AG04450 (cell line): ENCODE data around the gene ELAPOR1. TPM values are rescaled to one million over a fixed set of nuclear protein-coding genes. Genes with fewer than 3 reads are reported as not detected.

Source experiments
- CTCF ChIA-PET: fragments of 300-600, 350-600 bp; formaldehyde crosslinking; extraction: SDS; loops from one replicate; lab custom pipeline; 2022; ENCODE audit warnings: antibody characterized with exemption, inconsistent platforms; lab: Charles Lee
- POLR2A ChIA-PET: fragments of 350-600 bp; formaldehyde crosslinking; extraction: SDS; loops from one replicate; lab custom pipeline; 2021; ENCODE audit warnings: antibody characterized with exemption, inconsistent platforms; lab: Yijun Ruan, JAX
- DNase-seq: peaks from one replicate; pipeline ENCODE4 v3.0.0-alpha.2; 2011; ENCODE audit warnings: low read depth, low spot score
- H3K27ac ChIP-seq: one replicate; pipeline ENCODE4 v1.5.1; 2012; ENCODE audit warnings: low read depth, low read length, control low read depth
- H3K27me3 ChIP-seq: one replicate; pipeline ENCODE4 v1.6.0; 2012; ENCODE audit warnings: low read length; ENCODE audit not compliant: control insufficient read depth, insufficient read depth
- H3K4me3 ChIP-seq: 2 replicates; pipeline ENCODE4 v1.5.1; 2011; ENCODE audit warnings: mild to moderate bottlenecking, low read depth, low read length, control low read depth
- H3K9me3 ChIP-seq: 2 replicates; pipeline ENCODE4 v1.5.1; 2012; ENCODE audit warnings: low read length; ENCODE audit not compliant: control insufficient read depth, insufficient read depth
- polyA plus RNA-seq: library from polyadenylated mRNA; depleted of rRNA; stranded (reverse); fragments of >200 nt; gene quantifications from 2 replicates; pipeline ENCODE4 v1.2.3, GENCODE V29; 2011
- TF ChIP-seq, protein P1 (sequence below): IDR thresholded peaks from 2 replicates; pipeline ENCODE4 v1.5.1; 2011; ENCODE audit warnings: low read depth, low read length, control low read depth, inconsistent platforms

Gene ELAPOR1
- polyA plus RNA-seq, 1 experiment = 0.88 TPM

GRCh38 chr1:109131800-109132199 is 17.9 kb downstream of the ELAPOR1 start:
- POLR2A ChIA-PET = no interaction called here
- Histone ChIP-seq H3K27ac (no peak overlapping the region), H3K27me3 (no peaks in the 10 kb centered on the region), H3K4me3 (no peak overlapping the region), H3K9me3 (no peaks in the 10 kb centered on the region)
- no peak for DNase-seq
- CTCF ChIA-PET = interaction anchor here (2.1 kb wide), 3 partner anchors 19 to 32 kb away, joined by 6 to 12 read pairs (median 6); a partner anchor contains a TSS
- TF ChIP-seq, protein P1, sequence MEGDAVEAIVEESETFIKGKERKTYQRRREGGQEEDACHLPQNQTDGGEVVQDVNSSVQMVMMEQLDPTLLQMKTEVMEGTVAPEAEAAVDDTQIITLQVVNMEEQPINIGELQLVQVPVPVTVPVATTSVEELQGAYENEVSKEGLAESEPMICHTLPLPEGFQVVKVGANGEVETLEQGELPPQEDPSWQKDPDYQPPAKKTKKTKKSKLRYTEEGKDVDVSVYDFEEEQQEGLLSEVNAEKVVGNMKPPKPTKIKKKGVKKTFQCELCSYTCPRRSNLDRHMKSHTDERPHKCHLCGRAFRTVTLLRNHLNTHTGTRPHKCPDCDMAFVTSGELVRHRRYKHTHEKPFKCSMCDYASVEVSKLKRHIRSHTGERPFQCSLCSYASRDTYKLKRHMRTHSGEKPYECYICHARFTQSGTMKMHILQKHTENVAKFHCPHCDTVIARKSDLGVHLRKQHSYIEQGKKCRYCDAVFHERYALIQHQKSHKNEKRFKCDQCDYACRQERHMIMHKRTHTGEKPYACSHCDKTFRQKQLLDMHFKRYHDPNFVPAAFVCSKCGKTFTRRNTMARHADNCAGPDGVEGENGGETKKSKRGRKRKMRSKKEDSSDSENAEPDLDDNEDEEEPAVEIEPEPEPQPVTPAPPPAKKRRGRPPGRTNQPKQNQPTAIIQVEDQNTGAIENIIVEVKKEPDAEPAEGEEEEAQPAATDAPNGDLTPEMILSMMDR = no peak

DNA sequence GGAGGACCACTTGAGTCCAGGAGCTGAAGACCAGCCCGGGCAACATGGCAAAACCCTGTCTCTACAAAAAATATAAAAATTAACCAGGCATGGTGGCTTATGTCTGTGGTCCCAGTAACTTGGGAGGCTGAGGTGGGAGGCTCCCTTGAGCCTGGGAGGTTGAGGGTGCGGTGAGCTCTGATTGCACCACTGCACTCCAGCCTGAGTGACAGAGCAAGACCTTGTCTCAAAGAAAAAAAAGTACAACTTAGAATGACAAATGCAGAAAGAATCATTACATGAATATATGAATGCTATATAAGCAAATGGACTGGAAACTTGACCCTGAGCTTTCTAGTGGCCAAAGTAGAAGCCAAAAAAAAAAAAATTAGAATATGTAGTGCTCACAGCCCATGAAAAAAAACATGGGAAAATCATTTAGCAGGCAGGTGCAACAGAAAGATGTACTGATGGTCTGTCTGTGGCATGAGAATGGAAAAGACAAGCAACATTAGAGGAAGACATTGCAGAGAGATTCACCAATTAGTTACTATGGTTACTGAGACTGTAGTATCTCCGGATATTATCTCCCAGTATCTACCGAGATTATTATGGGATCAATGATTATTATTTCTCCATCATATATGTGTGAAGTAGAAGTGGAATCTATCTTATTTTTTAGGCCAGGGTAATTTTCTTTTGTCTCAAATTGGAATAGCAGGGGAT is 19.2 kb downstream of the ELAPOR1 start:
- TF ChIP-seq, protein P1 = no peak
- CTCF ChIA-PET = interaction anchor here (1.7 kb wide), 1 partner anchor 21 kb away, joined by 5 read pairs; a partner anchor contains a TSS
- POLR2A ChIA-PET = no interaction called here

DNA sequence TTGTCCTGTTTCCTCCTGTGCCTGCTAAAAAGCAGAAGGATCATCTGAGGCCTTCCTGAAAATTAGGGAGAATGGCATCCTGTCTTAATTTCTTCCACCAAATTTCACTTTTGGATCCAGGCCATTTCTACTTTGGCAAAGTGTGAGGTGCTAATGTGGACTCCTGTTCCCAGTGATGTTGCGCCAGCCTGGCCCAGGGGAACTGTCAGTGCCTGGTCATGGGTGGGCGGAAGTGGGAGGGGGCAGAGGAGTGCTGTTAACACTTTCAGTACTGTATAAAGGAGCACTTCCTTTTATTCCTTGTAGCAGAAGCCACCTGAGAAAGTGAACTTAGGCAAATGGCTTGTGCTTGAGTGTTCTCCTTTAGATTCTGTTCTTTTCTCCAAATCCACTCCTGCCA is 19.9 kb downstream of the ELAPOR1 start:
- no peak overlapping the region for H3K4me3 ChIP-seq
- no peaks in the 10 kb centered on the region for H3K9me3 ChIP-seq
- H3K27ac ChIP-seq = no peak overlapping the region
- no peaks in the 10 kb centered on the region for H3K27me3 ChIP-seq
- TF ChIP-seq, protein P1 = no peak
- POLR2A ChIA-PET = no interaction called here
- DNase-seq = no peak
- CTCF ChIA-PET = interaction anchor here (1.7 kb wide), 1 partner anchor 21 kb away, joined by 5 read pairs; a partner anchor contains a TSS

More for the DNA sequence above, 19.2 kb downstream of the ELAPOR1 start:
- no peak for DNase-seq
- Histone ChIP-seq H3K27me3 (no peaks in the 10 kb centered on the region), H3K27ac (no peak overlapping the region), H3K4me3 (no peak overlapping the region), H3K9me3 (no peaks in the 10 kb centered on the region)

- CTCF ChIA-PET = interaction anchor here (0.6 to 1.7 kb wide), 2 partner anchors 20 to 22 kb away, joined by 3 to 5 read pairs; a partner anchor contains a TSS
- Histone ChIP-seq H3K9me3 (no peaks in the 10 kb centered on the region), H3K27me3 (no peaks in the 10 kb centered on the region), H3K27ac (no peak overlapping the region), H3K4me3 (no peak overlapping the region)
- POLR2A ChIA-PET = no interaction called here
- TF ChIP-seq, protein P1 = no peak
- DNase-seq = no peak
These were observed 20.5 kb downstream of the ELAPOR1 start for GRCh38 chr1:109134423-109134822.

GRCh38 chr1:109135940-109136339 is 22.0 kb downstream of the ELAPOR1 start:
- ChIA-PET POLR2A (no interaction called here), CTCF (interaction anchor here (0.6 to 2.0 kb wide), 3 partner anchors 19 to 310 kb away, joined by 3 to 7 read pairs (median 4); a partner anchor contains a TSS)
- TF ChIP-seq, protein P1 = no peak

More at GRCh38 chr1:109135940-109136339, 22.0 kb downstream of the ELAPOR1 start:
- Histone ChIP-seq H3K9me3 (no peaks in the 10 kb centered on the region), H3K27me3 (no peaks in the 10 kb centered on the region), H3K27ac (no peak overlapping the region), H3K4me3 (no peak overlapping the region)
- no peak for DNase-seq
